Chondrocyte (in vitro differentiated cells): ENCODE measurements around the gene FAM107A. TPM values are rescaled to one million over a fixed set of nuclear protein-coding genes. Genes with fewer than 3 reads are reported as not detected.

ENCODE experiments used
- DNase-seq: peaks from one replicate; pipeline ENCODE4 v3.0.0; 2021; ENCODE audit warnings: mixed read lengths, low spot score
- H3K27ac Mint-ChIP-seq: one replicate; pipeline ENCODE4 v1.8.0; 2021; ENCODE audit warnings: mild to moderate bottlenecking, moderate library complexity, mixed read lengths; ENCODE audit not compliant: unreplicated experiment
- H3K27me3 Mint-ChIP-seq: 2 replicates; pipeline ENCODE4 v1.8.0; 2021; ENCODE audit warnings: low read depth, mixed read lengths
- H3K36me3 Mint-ChIP-seq: 2 replicates; pipeline ENCODE4 v1.8.0; 2021; ENCODE audit warnings: low read depth, mixed read lengths
- H3K4me1 Mint-ChIP-seq: 2 replicates; pipeline ENCODE4 v1.8.0; 2021; ENCODE audit warnings: low read depth, mild to moderate bottlenecking, mixed read lengths
- H3K4me3 Mint-ChIP-seq: one replicate; pipeline ENCODE4 v1.8.0; 2021; ENCODE audit warnings: mild to moderate bottlenecking, moderate library complexity, mixed read lengths; ENCODE audit not compliant: unreplicated experiment
- H3K9me3 Mint-ChIP-seq: 2 replicates; pipeline ENCODE4 v1.8.0; 2021; ENCODE audit warnings: low read depth, mixed read lengths
- CTCF ChIP-seq: fragments of 200-600 bp; sonication (generic); IDR thresholded peaks from 2 replicates; pipeline ENCODE4 v1.5.0; 2021; ENCODE audit warnings: antibody characterized with exemption, mild to moderate bottlenecking, moderate library complexity
- total RNA-seq: library from RNA; stranded (reverse); gene quantifications from 3 replicates; pipeline ENCODE4 v1.2.1, GENCODE V29; 2021

The FAM107A gene
- total RNA-seq, 1 donor from 2014 or later: not detected

DNA sequence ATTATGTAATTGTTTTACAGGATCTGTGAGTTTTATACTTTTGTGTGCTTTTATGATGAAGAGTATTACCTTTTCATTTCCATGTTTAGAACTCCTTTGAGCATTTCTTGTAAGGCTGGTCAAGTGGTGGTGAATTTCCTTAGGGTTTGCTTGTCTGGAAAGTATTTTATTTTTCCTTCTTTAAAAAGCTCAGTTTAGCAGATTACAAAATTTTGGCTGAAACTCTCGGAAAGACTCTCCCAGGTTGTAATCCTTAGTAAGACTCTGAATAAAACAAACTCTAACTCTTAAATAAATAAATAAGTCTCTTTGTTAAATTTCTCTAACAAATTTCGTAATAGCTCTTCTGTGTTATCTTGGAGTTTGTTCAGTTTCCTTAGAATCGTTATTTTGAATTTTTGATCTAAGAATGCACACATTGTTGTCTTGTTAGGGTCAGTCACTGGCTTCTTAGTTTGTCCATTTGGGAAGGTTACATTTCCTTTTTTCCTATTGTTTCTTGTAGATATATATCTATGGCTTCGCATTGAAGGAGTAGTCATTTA lies 25.5 kb downstream of the FAM107A start:
- peaks cover 4% of the 10 kb centered on the region for H3K36me3 Mint-ChIP-seq
- H3K4me3 Mint-ChIP-seq: no peak overlapping the region
- DNase-seq: no peak
- H3K27me3 Mint-ChIP-seq: no peaks in the 10 kb centered on the region
- H3K9me3 Mint-ChIP-seq: peaks cover 14% of the 10 kb centered on the region
- H3K4me1 Mint-ChIP-seq: no peaks in the 10 kb centered on the region
- H3K27ac Mint-ChIP-seq: no peak overlapping the region
- no peak for TF ChIP-seq CTCF

DNA sequence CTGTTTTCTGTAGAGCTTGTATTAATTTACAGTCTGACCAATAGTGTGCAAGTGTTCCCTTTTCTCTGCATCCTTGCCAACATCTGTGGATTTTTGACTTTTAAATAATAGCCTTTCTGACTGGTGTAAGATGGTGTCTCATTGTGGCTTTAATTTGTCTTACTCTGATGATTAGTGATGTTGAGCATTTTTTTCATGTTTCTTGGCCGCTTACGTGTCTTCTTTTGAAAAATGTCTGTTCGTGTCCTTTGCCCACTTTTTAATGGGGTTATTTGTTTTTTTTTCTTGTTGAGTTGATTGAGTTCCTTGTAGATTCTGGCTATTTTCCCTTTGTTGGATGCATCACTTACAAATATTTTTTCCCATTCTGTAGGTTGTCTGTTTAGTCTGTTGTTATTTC lies 32.6 kb downstream of the FAM107A start:
- Mint-ChIP-seq H3K4me1 (no peaks in the 10 kb centered on the region), H3K9me3 (peaks cover 2% of the 10 kb centered on the region), H3K36me3 (peaks cover 3% of the 10 kb centered on the region), H3K27ac (no peak overlapping the region), H3K4me3 (no peak overlapping the region), H3K27me3 (no peaks in the 10 kb centered on the region)
- DNase-seq: no peak
- no peak for TF ChIP-seq CTCF

- peaks cover 3% of the 10 kb centered on the region for H3K36me3 Mint-ChIP-seq
- no peaks in the 10 kb centered on the region for H3K27me3 Mint-ChIP-seq
- no peak for DNase-seq
- H3K9me3 Mint-ChIP-seq: peaks cover 2% of the 10 kb centered on the region
- H3K4me3 Mint-ChIP-seq: no peak overlapping the region
- no peaks in the 10 kb centered on the region for H3K4me1 Mint-ChIP-seq
- no peak overlapping the region for H3K27ac Mint-ChIP-seq
- TF ChIP-seq CTCF: no peak
Observed at GRCh38 chr3:58540176-58540858, 36.9 kb downstream of the FAM107A start.

DNA sequence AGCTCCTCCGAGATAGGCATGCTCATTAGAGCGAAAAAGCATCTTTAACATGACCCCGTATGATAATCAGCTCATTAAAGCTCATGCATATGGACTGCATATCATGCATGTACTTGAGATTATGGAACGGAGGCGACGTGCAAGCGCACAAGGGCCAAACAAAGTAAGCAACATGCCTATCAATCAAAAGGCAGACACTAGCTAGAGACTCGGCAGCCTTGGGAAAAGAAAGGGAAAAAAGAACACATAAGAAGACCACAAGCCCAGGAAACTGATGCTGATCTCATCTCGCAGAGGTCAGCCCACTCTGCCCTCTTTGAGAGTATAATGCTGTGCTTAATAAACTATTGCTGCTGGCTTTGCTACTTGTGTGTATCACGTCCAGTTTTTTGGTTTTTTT lies 37.6 kb downstream of the FAM107A start:
- DNase-seq: no peak
- Mint-ChIP-seq H3K4me1 (no peaks in the 10 kb centered on the region), H3K36me3 (peaks cover 2% of the 10 kb centered on the region), H3K4me3 (no peak overlapping the region), H3K27ac (no peak overlapping the region), H3K9me3 (no peaks in the 10 kb centered on the region), H3K27me3 (no peaks in the 10 kb centered on the region)
- TF ChIP-seq CTCF: no peak

GRCh38 chr3:58537412-58538301 lies 39.5 kb downstream of the FAM107A start:
- Mint-ChIP-seq H3K4me3 (no peak overlapping the region), H3K9me3 (no peaks in the 10 kb centered on the region), H3K36me3 (no peaks in the 10 kb centered on the region), H3K4me1 (peaks cover 5% of the 10 kb centered on the region), H3K27ac (no peak overlapping the region), H3K27me3 (no peaks in the 10 kb centered on the region)
- no peak for DNase-seq
- TF ChIP-seq CTCF: no peak
